Kidney epithelial cell (primary cell): Measurements from ENCODE around the gene CLEC10A. TPM values are rescaled to one million over a fixed set of nuclear protein-coding genes. Genes with fewer than 3 reads are reported as not detected.
"Not testable (repeated sequence)": the region's sequence is repeated elsewhere in the genome, so short reads cannot be mapped to it uniquely, and the experiment has no call there.

Source experiments
- DNase-seq: peaks from one replicate; pipeline ENCODE4 v3.0.0-alpha.2; 2010; ENCODE audit warnings: low read depth
- H3K27me3 ChIP-seq: 2 replicates; pipeline ENCODE4 v1.6.0; 2011; ENCODE audit warnings: low read length; ENCODE audit not compliant: control insufficient read depth, insufficient read depth
- H3K36me3 ChIP-seq: 2 replicates; pipeline ENCODE4 v1.5.1; 2011; ENCODE audit warnings: low read length; ENCODE audit not compliant: control insufficient read depth, insufficient read depth
- H3K4me3 ChIP-seq: 2 replicates; pipeline ENCODE4 v1.5.1; 2011; ENCODE audit warnings: low read depth, mild to moderate bottlenecking, control low read depth, low read length
- total RNA-seq: library from RNA; depleted of rRNA; stranded (reverse); fragments of >200 nt; gene quantifications from 2 replicates; pipeline ENCODE4 v1.2.3, GENCODE V29; 2015
- TF ChIP-seq, protein P1 (sequence below): IDR thresholded peaks from 2 replicates; pipeline ENCODE4 v1.5.1; 2011; ENCODE audit warnings: mild to moderate bottlenecking, moderate library complexity, low read length, control low read depth, inconsistent platforms; ENCODE audit not compliant: insufficient read depth, poor library complexity, severe bottlenecking

The CLEC10A gene
- total RNA-seq, 1 donor from 2014 or later = not detected

DNA sequence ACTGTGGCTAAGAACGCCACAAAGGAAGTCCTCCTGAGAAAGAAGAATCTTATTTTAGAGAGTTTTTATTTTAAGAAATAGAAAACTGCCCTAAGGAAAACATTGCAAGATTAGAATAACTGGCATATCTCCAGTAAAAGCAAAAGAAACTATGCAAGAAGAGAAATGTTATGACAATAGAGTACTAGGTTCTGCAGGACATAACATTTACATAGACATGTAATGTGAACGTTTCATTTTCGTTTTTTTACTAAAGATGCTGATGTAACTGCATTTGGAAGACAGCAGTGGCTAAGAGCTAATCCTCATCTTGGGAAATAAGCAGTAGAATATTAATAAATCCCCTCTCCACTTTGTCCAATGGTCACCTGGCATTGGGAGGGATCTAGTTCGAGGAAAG is 42.3 kb upstream of the CLEC10A start:
- Histone ChIP-seq H3K36me3 (no peaks in the 10 kb centered on the region), H3K4me3 (no peak overlapping the region), H3K27me3 (peaks cover 5% of the 10 kb centered on the region)
- DNase-seq = no peak
- TF ChIP-seq, protein P1, sequence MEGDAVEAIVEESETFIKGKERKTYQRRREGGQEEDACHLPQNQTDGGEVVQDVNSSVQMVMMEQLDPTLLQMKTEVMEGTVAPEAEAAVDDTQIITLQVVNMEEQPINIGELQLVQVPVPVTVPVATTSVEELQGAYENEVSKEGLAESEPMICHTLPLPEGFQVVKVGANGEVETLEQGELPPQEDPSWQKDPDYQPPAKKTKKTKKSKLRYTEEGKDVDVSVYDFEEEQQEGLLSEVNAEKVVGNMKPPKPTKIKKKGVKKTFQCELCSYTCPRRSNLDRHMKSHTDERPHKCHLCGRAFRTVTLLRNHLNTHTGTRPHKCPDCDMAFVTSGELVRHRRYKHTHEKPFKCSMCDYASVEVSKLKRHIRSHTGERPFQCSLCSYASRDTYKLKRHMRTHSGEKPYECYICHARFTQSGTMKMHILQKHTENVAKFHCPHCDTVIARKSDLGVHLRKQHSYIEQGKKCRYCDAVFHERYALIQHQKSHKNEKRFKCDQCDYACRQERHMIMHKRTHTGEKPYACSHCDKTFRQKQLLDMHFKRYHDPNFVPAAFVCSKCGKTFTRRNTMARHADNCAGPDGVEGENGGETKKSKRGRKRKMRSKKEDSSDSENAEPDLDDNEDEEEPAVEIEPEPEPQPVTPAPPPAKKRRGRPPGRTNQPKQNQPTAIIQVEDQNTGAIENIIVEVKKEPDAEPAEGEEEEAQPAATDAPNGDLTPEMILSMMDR = no peak

DNA sequence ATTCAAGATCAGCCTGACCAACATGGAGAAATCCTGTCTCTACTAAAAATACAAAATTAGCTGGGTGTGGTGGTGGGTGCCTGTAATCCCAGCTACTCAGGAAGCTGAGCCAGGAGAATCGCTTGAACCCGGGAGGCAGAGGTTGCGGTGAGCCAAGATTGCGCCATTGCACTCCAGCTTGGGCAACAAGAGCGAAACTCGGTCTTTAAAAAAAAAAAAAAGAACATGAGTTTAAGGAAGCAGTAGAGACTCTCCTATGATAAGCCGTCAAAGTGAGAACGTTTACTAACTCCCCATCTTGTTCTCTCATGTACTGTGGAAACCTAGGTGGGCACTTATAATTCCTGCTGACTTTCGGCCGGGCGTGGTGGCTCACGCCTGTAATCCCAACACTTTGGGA is 40.6 kb upstream of the CLEC10A start:
- H3K4me3 ChIP-seq, DNase-seq, H3K27me3 ChIP-seq, H3K36me3 ChIP-seq: not testable (repeated sequence)

DNA sequence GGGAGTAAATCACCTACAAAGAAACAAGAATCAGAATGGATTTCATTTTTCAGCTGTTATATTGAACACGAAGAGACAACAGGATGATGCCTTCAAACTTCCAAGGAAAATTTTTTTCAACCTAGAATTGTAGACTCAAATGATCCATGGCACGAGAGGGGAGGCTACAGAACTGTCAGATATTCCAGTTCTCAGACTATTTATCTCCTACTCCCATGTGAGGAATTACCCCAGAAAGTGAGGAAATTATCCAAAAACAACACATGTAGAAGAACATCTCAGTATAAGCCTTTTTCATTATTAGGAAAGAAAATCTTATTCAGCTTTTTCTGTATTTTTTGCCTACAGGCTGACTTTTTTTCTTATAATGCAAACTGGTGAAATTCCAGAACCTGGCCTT is 40.1 kb upstream of the CLEC10A start:
- TF ChIP-seq, protein P1 = no peak
- peaks cover 7% of the 10 kb centered on the region for H3K27me3 ChIP-seq
- H3K4me3 ChIP-seq = no peak overlapping the region
- H3K36me3 ChIP-seq = no peaks in the 10 kb centered on the region
- no peak for DNase-seq

DNA sequence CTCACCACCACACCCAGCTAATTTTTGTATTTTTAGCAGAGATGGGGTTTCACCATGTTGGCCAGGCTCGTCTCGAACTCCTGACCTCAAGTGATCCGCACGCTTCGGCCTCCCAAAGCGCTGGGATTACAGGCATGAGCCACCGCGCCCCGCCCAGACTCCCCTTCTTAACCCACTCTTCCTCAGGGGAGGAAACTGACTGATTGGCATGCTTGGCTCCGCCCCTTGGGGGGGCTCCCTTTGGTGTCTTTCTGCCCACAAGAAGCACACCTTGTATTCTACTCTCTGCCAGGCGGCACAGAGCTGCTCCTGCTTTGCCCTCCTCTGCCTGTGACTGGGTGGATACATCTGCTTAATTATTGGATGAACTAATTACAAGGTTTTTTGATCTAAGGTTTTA is 39.3 kb upstream of the CLEC10A start:
- Histone ChIP-seq H3K36me3 (no peaks in the 10 kb centered on the region), H3K27me3 (peaks cover 6% of the 10 kb centered on the region), H3K4me3 (no peak overlapping the region)
- TF ChIP-seq, protein P1 = no peak
- DNase-seq = no peak

DNA sequence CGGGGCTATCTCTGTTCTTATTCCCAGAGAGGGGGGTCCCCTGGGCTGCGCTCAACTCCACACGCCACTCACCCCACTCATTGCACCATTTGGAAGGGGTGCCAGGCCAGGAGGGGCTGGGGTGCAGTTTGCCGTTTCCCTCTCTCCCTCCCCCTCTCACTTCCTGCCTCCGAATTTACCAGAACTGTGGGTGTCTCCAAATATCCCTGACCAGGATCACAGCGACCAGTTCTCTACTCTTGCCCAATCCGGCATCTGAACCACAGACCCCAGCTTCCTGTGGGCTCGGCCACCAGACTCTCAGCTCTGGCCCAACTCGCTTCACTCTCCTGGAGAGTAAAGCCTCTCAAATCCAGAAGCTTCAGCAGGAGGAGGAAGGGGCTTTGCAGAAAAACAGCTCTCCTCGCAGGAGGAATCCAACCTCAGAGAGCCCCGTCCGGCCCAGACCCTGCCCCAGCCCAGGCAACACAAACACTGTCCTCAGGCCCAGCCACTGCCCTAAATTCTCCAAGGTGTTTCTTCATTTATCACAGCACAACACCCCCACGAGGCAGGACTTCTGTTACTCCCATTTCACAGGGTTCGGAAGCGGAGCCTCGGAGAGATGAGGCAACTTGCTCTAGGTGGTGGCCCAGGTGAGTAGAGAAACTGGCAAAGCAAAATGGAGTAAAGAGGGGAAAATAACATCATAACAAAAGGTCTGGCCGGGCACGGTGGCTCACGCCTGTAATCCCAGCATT is 35.0 kb upstream of the CLEC10A start:
- Histone ChIP-seq H3K27me3 (peaks cover 5% of the 10 kb centered on the region), H3K4me3 (no peak overlapping the region), H3K36me3 (no peaks in the 10 kb centered on the region)
- DNase-seq = no peak
- TF ChIP-seq, protein P1 = no peak

DNA sequence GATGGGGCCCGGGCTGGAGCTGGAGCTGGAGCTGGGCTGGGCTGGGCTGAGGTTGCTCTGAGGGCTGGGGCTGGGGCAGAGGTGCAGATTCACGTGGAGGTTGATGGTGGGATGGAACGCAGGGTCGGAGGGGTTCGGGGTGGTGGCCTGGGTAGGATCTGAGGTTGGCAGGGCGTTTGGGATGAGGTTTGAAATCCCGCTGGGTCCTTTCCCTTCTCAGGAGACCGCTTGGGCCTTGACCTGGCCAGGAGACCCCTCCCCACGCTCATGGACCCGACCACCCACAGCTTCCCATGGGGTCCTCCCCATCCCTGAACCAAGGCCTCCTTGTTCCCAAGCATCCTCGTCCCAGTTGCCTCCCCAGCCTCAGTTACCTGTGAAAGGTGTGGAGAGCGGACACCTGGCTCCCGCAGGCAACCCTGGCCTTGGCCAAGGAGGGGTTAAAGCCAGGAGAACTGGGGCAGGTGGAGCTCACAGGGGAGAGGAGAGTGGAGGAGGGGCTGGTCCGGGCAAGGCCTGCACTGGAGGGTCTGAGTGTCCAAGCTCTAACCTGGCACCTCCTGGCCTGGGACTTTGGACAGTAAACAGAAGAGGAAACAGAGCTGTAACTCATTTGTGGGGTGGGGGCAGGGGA is 34.3 kb upstream of the CLEC10A start, which contains the start of gene ASGR2:
Gene ASGR2, minus strand, starts transcription at position 582 of the 634 bp plus-strand sequence. CDS start 582 bp downstream, outside the sequence.
- no peak for DNase-seq
- TF ChIP-seq, protein P1 = no peak
- Histone ChIP-seq H3K27me3 (peaks cover 5% of the 10 kb centered on the region), H3K36me3 (no peaks in the 10 kb centered on the region), H3K4me3 (no peak within 1 kb of the TSS)
